K562 (cell line): ENCODE data around the gene CCDC71L. TPM values are rescaled to one million over a fixed set of nuclear protein-coding genes. Genes with fewer than 3 reads are reported as not detected.

Experiments used
- CREB3 ChIP-seq: fragments of 450-650 bp; conservative IDR thresholded peaks from 2 replicates; pipeline ENCODE4 v1.6.1; 2016; ENCODE audit warnings: missing genetic modification characterization, low read depth, mild to moderate bottlenecking, missing compliant biosample characterization, moderate library complexity
- E2F4 ChIP-seq: sonication (generic); formaldehyde crosslinking; IDR thresholded peaks from 2 replicates; pipeline ENCODE4 v1.8.0; 2022; ENCODE audit warnings: mild to moderate bottlenecking, low read depth, missing genetic modification reagents
- EWSR1 ChIP-seq: fragments of 450-650 bp; IDR thresholded peaks from 2 replicates; pipeline ENCODE4 v1.6.1; 2018; ENCODE audit warnings: borderline replicate concordance, mild to moderate bottlenecking, low read depth, moderate library complexity; ENCODE audit not compliant: partially characterized antibody
- MGA ChIP-seq: fragments of 450-650 bp; IDR thresholded peaks from 2 replicates; pipeline ENCODE4 v1.6.1; 2016; ENCODE audit warnings: mild to moderate bottlenecking, moderate library complexity
- NFYB ChIP-seq: IDR thresholded peaks from 2 replicates; pipeline ENCODE4 v1.6.1; 2011; ENCODE audit warnings: mild to moderate bottlenecking, moderate library complexity; ENCODE audit not compliant: insufficient read length; ENCODE audit errors: extremely low read depth
- SMARCE1 ChIP-seq: fragments of 450-650 bp; IDR thresholded peaks from 2 replicates; pipeline ENCODE4 v1.7.1; 2016; ENCODE audit warnings: mild to moderate bottlenecking
- WHSC1 ChIP-seq: IDR thresholded peaks from one replicate; pipeline ENCODE4 v1.6.1; 2012; ENCODE audit warnings: low read length, control low read depth, inconsistent platforms
- ZHX1 ChIP-seq: fragments of 150-350 bp; conservative IDR thresholded peaks from 2 replicates; pipeline ENCODE4 v1.6.1; 2014; ENCODE audit warnings: low read length
- ZNF174 ChIP-seq: fragments of 250-450 bp; sonication (Bioruptor Pico); IDR thresholded peaks from 2 replicates; pipeline ENCODE4 v1.4.0; 2020; ENCODE audit warnings: mild to moderate bottlenecking
- polyA plus RNA-seq, 8 experiments: library from polyadenylated mRNA; depleted of rRNA in 4 of 8; stranded (reverse) in 5 of 8; unstranded in 3 of 8; fragments of >200 nt; fragmentation: Nextera tagmentation in 2 of 8; fragmentation: Illumina TruSeq in 1 of 8; extraction: Ambion mirVana in 2 of 8; extraction: Trizol in 1 of 8; gene quantifications; 2 replicates each; pipeline versions ENCODE4 v1.2.1 to v1.2.3, GENCODE V29; 2011 to 2014; ENCODE audit warnings: inconsistent platforms in 1 of 8, missing spikeins in 1 of 8
- total RNA-seq, 7 experiments: library from RNA; depleted of rRNA in 6 of 7; stranded (reverse); fragments of >200 nt in 6 of 7; fragmentation: Illumina TruSeq in 2 of 7; extraction: Trizol in 2 of 7; gene quantifications; 2 replicates each; pipeline versions ENCODE4 v1.2.1 to v1.2.3, GENCODE V29; 2011 to 2021; ENCODE audit warnings: low replicate concordance in 1 of 7

The CCDC71L gene
- total and polyA plus RNA-seq, 9 of the 15 experiments (the other 6 are each of a cell fraction or from before 2014, with no cell fraction given) = 5.7 to 108 (median 25.4) TPM

GRCh38 chr7:106639476-106640334 lies 21.3 kb downstream of the CCDC71L start (continued):
- TF ChIP-seq E2F4 (CRISPR knock-in tag) (no peak), MGA (no peak), SMARCE1 (no peak), CREB3 (tag) (peak; percentile 91), WHSC1 (no peak), EWSR1 (no peak), ZNF174 (CRISPR knock-in tag) (no peak), NFYB (no peak), ZHX1 (no peak)
